ENCODE data around the gene SH3RF3. TPM values are rescaled to one million over a fixed set of nuclear protein-coding genes. Genes with fewer than 3 reads are reported as not detected.
A peak's percentile ranks its signal among the peaks of the same experiment; 100 is the strongest.

SH3RF3 gene
- polyA plus RNA-seq, 1 of the 3 experiments (the other 2 are of a cell fraction): 1.9 TPM

DNA sequence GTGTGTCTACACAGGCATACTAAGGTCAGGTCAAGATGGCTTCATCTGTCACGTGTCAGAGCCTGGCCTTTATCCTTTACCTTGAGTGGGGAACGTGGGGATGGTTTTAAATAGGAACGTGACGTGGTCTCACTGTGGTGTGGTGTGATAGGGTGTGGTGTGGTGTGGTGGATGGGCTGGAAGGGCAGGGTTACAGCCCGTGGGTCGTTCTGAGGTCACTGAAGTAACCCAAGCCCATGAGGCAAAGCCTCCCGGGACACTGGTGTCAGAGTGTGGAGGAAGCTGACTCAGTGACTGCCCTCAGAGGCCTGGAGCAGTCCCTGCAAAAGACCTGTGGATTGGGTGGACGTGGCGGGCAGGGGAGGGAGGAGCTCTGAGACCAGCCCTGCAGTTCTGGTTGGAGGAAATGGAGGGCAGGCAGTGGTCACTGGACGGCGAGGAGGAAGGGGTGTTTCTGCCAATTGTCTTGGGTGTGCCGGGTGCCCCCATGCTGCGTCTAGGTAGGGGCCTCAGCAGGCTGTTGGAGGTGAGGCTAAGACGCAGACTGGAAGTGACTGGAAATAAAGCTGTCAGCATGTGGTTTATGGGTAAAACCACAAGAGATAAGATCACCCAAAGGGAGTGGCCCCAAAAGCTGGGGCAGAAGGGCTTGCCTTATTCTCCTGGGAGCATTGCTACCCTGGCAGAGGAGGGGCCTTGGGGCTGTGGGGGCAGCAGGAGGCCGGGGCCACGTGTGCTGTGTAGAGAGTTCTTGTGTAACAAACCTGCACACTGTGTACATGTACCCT is 84.8 kb downstream of the SH3RF3 start:
- no peak for TF ChIP-seq NRF1 (IDR thresholded peaks at IDR 0.05; ENCODE audit: low read depth, low read length)
- TF ChIP-seq POLR2AphosphoS5 (IDR thresholded peaks at IDR 0.05; ENCODE audit: low read depth, low read length): peak; percentile 34; the same call in 1 of the 2 replicates
- TF ChIP-seq RAD21 (IDR thresholded peaks at IDR 0.05; ENCODE audit: low read length): no peak
- no peak for TF ChIP-seq RCOR1 (IDR thresholded peaks at IDR 0.05; ENCODE audit: low read length)
- TF ChIP-seq RXRA (IDR thresholded peaks at IDR 0.05; ENCODE audit: borderline replicate concordance, low read depth): peak; percentile 42; the same call in 1 of the 2 replicates
- TF ChIP-seq MXI1 (IDR thresholded peaks at IDR 0.05; ENCODE audit: low read depth, low read length): no peak
- peak; percentile 78 for TF ChIP-seq TCF12 (IDR thresholded peaks at IDR 0.05)
- TF ChIP-seq EP300 (IDR thresholded peaks at IDR 0.05; ENCODE audit: borderline replicate concordance in 1 of 2, low read depth in 1 of 2, low read length in 1 of 2): peak in 1 of 2 experiments; percentile 12; a peak in 1 of 4 replicates
- TF ChIP-seq, protein P1, sequence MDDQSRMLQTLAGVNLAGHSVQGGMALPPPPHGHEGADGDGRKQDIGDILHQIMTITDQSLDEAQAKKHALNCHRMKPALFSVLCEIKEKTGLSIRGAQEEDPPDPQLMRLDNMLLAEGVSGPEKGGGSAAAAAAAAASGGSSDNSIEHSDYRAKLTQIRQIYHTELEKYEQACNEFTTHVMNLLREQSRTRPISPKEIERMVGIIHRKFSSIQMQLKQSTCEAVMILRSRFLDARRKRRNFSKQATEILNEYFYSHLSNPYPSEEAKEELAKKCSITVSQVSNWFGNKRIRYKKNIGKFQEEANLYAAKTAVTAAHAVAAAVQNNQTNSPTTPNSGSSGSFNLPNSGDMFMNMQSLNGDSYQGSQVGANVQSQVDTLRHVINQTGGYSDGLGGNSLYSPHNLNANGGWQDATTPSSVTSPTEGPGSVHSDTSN (IDR thresholded peaks at IDR 0.05): peak; percentile 88
- TF ChIP-seq CTCF (IDR thresholded peaks at IDR 0.05): no peak
- peak; percentile 15; the same call in 1 of the 2 replicates for TF ChIP-seq NFIC (IDR thresholded peaks at IDR 0.05; ENCODE audit: borderline replicate concordance)
- ChIA-PET CTCF (no interaction called here), POLR2A (no interaction called here)
- peak overlapping the region; percentile 20; the same call in 1 of the 2 replicates for H3K4me2 ChIP-seq
- no peaks in the 10 kb centered on the region for H3K9me3 ChIP-seq
- WGBS (ENCODE audit: low lambda C conversion rate): 71% methylated on average over 15 of the region's 16 CpGs
- H3K36me3 ChIP-seq (replicated peaks in 1 of 2; ENCODE audit: control insufficient read depth in 1 of 2, insufficient read depth in 2 of 2, low read length in 1 of 2): no peaks in the 10 kb centered on the region
- H3K9ac ChIP-seq: no peak overlapping the region
- DNase-seq: no peak
- no peak overlapping the region for H3K4me3 ChIP-seq (ENCODE audit: low read depth in 2 of 2, low read length in 1 of 2)
- no peak overlapping the region for H2AFZ ChIP-seq (ENCODE audit: low read depth)
- no peaks in the 10 kb centered on the region for H3F3A ChIP-seq (replicated peaks; ENCODE audit: insufficient read depth)
- H3K27ac ChIP-seq (ENCODE audit: low read depth in 2 of 2, low read length in 1 of 2): no peak overlapping the region
- peaks cover 17 to 18% of the 10 kb centered on the region in 2 experiments; a peak in 3 of 4 replicates for H3K4me1 ChIP-seq (ENCODE audit: control insufficient read depth in 1 of 2, insufficient read depth in 2 of 2, low read depth in 1 of 2, low read length in 1 of 2)
- H3K9me2 ChIP-seq: no peaks in the 10 kb centered on the region
- H4K20me1 ChIP-seq (ENCODE audit: insufficient read depth): peaks cover 61% of the 10 kb centered on the region
- H3K27me3 ChIP-seq (ENCODE audit: insufficient read depth): no peaks in the 10 kb centered on the region
- peaks cover 28% of the 10 kb centered on the region; the same call in 1 of the 2 replicates for H3K79me2 ChIP-seq (ENCODE audit: insufficient read depth)

DNA sequence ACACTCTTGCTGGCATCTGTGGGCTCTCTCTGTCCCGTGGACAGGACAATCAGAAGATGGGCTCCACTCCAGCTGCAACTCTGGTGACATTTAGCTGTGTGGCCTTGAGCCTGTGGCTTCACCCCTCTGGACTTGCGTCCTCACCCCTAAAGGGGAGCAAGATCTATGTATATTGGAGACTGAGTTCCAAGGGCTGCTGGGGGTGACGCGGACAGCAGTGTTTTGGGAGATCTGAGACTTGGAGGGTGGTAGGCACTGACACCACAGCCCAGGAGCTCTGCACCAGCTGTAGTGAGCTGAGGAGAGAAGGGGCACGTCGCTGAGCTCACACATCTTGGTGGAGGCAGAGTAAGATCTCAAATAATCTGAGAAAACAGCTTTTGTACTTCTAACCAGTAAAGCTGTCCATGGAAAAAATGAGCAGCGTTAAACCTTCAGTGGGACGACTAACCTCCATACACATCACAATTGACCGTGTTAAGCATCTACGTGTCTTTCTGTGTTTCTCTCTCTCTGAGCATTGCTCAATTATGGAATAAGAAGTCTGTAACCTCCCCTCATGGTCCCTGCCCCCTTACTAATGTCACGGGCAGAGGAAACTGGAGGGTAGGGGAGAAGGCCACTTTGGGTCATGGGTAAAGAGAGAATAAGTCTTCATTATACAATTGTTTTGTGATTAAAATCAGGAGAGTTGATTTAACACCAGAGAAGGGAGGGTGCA is 85.8 kb downstream of the SH3RF3 start:
- H3K9me2 ChIP-seq: no peaks in the 10 kb centered on the region
- H3K79me2 ChIP-seq (ENCODE audit: insufficient read depth): peaks cover 27% of the 10 kb centered on the region; the same call in 1 of the 2 replicates
- H3K9me3 ChIP-seq: no peaks in the 10 kb centered on the region
- peaks cover 11 to 12% of the 10 kb centered on the region in 2 experiments; a peak in 3 of 4 replicates for H3K4me1 ChIP-seq (ENCODE audit: control insufficient read depth in 1 of 2, insufficient read depth in 2 of 2, low read depth in 1 of 2, low read length in 1 of 2)
- WGBS (ENCODE audit: low lambda C conversion rate): 90% methylated on average over 11 of the region's 11 CpGs
- no peak overlapping the region for H3K9ac ChIP-seq
- ChIA-PET CTCF (interaction anchor here (1.3 kb wide), 1 partner anchor 296 kb away, joined by 4 read pairs; no protein-coding TSS in a partner anchor), POLR2A (no interaction called here)
- no peak for DNase-seq
- H3K36me3 ChIP-seq (replicated peaks in 1 of 2; ENCODE audit: control insufficient read depth in 1 of 2, insufficient read depth in 2 of 2, low read length in 1 of 2): no peaks in the 10 kb centered on the region
- TF ChIP-seq SMC3 (IDR thresholded peaks at IDR 0.05; ENCODE audit: low read depth, low read length) (no peak), EZH2phosphoT487 (IDR thresholded peaks at IDR 0.05; ENCODE audit: borderline replicate concordance, low read depth) (no peak), RFX5 (IDR thresholded peaks at IDR 0.05; ENCODE audit: low read length) (no peak), TCF12 (IDR thresholded peaks at IDR 0.05) (no peak), NFIC (IDR thresholded peaks at IDR 0.05; ENCODE audit: borderline replicate concordance) (no peak), REST (IDR thresholded peaks at IDR 0.05; ENCODE audit: low read depth, low read length) (no peak)
- no peaks in the 10 kb centered on the region for H3K27me3 ChIP-seq (ENCODE audit: insufficient read depth)
- H2AFZ ChIP-seq (ENCODE audit: low read depth): no peak overlapping the region
- no peak overlapping the region for H3K4me2 ChIP-seq
- H4K20me1 ChIP-seq (ENCODE audit: insufficient read depth): peaks cover 58% of the 10 kb centered on the region
- no peaks in the 10 kb centered on the region for H3F3A ChIP-seq (replicated peaks; ENCODE audit: insufficient read depth)
- H3K27ac ChIP-seq (ENCODE audit: low read depth in 2 of 2, low read length in 1 of 2): no peak overlapping the region
- H3K4me3 ChIP-seq (ENCODE audit: low read depth in 2 of 2, low read length in 1 of 2): no peak overlapping the region

All from SK-N-SH (cell line).